Measurements from ENCODE around the gene TMEM129.
A peak's percentile ranks its signal among the peaks of the same experiment; 100 is the strongest.
"Not testable (repeated sequence)": the region's sequence is repeated elsewhere in the genome, so short reads cannot be mapped to it uniquely, and the experiment has no call there.

TMEM129 gene

GRCh38 chr4:1695913-1696312, 25.2 kb downstream of the TMEM129 start:
- no peak for DNase-seq (ENCODE audit: low read depth)

- peak; percentile 64 for DNase-seq (ENCODE audit: low read depth)
These were observed 27.8 kb downstream of the TMEM129 start for GRCh38 chr4:1693131-1693896.

- DNase-seq (ENCODE audit: low read depth): no peak
These were observed 29.3 kb downstream of the TMEM129 start for GRCh38 chr4:1691737-1692373.

- DNase-seq (ENCODE audit: low read depth): no peak
These were observed 30.4 kb downstream of the TMEM129 start for GRCh38 chr4:1690698-1691097.

- no peak for DNase-seq (ENCODE audit: low read depth)
These were observed 34.6 kb downstream of the TMEM129 start for GRCh38 chr4:1686440-1687036.

- no peak for DNase-seq (ENCODE audit: low read depth)
These were observed 35.6 kb downstream of the TMEM129 start for GRCh38 chr4:1685235-1686150.

- no peak for DNase-seq (ENCODE audit: low read depth)
These were observed 36.5 kb downstream of the TMEM129 start for GRCh38 chr4:1684506-1685234.

GRCh38 chr4:1683736-1684505, 37.2 kb downstream of the TMEM129 start, which contains the start of gene FAM53A:
FAM53A (minus strand) TSS chr4:1684313; CDS start chr4:1668741, 15,572 bp downstream.
- peak; percentile 96 for DNase-seq (ENCODE audit: low read depth)

GRCh38 chr4:1683261-1683735, 37.8 kb downstream of the TMEM129 start:
- DNase-seq (ENCODE audit: low read depth): no peak

GRCh38 chr4:1682860-1683259, 38.3 kb downstream of the TMEM129 start:
- no peak for DNase-seq (ENCODE audit: low read depth)

GRCh38 chr4:1678244-1678643, 42.9 kb downstream of the TMEM129 start:
- no peak for DNase-seq (ENCODE audit: low read depth)

- DNase-seq (ENCODE audit: low read depth): no peak
These were observed 44.3 kb downstream of the TMEM129 start for GRCh38 chr4:1676605-1677525.

- DNase-seq (ENCODE audit: low read depth): no peak
These were observed 45.4 kb downstream of the TMEM129 start for GRCh38 chr4:1675802-1676137.

- no peak for DNase-seq (ENCODE audit: low read depth)
These were observed 45.9 kb downstream of the TMEM129 start for GRCh38 chr4:1675136-1675801.

- no peak for DNase-seq (ENCODE audit: low read depth)
These were observed 46.4 kb downstream of the TMEM129 start for GRCh38 chr4:1674682-1675081.

GRCh38 chr4:1673671-1674070, 47.5 kb downstream of the TMEM129 start:
- no peak for DNase-seq (ENCODE audit: low read depth)

- not testable (repeated sequence) for DNase-seq (ENCODE audit: low read depth)
These were observed 50.1 kb downstream of the TMEM129 start for GRCh38 chr4:1671011-1671410.

GRCh38 chr4:1670279-1670678, 50.8 kb downstream of the TMEM129 start:
- DNase-seq (ENCODE audit: low read depth): no peak

- no peak for DNase-seq (ENCODE audit: low read depth)
These were observed 51.3 kb downstream of the TMEM129 start for GRCh38 chr4:1669850-1670249.

Measured in activated T-cell treated with anti-CD3 and anti-CD28 coated beads for 48 hours (primary cell).